Thoracic aorta (tissue), 2 donors: ENCODE measurements around the gene MBOAT1. TPM values are rescaled to one million over a fixed set of nuclear protein-coding genes. Genes with fewer than 3 reads are reported as not detected.

ENCODE experiments used
- ATAC-seq: fragments of 150-250 bp; one replicate; pipeline ENCODE4 v1.8.0; 2017; ENCODE audit warnings: low read depth; ENCODE audit not compliant: insufficient number of reproducible peaks, low FRiP score
- DNase-seq: peaks from one replicate; pipeline ENCODE4 v3.0.0-alpha.2; 2020; ENCODE audit warnings: low spot score
- H3K27ac ChIP-seq, 2 donors: fragments of 200-600 bp; sonication (generic); 1 replicate in 1 of 2; 2 replicates in 1 of 2; pipeline ENCODE4 v1.5.1; 2016; ENCODE audit warnings: mild to moderate bottlenecking in 2 of 2, moderate library complexity in 2 of 2
- H3K27me3 ChIP-seq: fragments of 200-600 bp; sonication (generic); replicated peaks from 2 replicates; pipeline ENCODE4 v1.6.0; 2016; ENCODE audit warnings: mild to moderate bottlenecking; ENCODE audit not compliant: insufficient read depth
- H3K36me3 ChIP-seq: fragments of 200-600 bp; sonication (generic); one replicate; pipeline ENCODE4 v1.5.1; 2016
- H3K4me1 ChIP-seq, 2 donors: fragments of 200-600 bp; sonication (generic); 1 replicate in 1 of 2; 2 replicates in 1 of 2; pipeline versions ENCODE4 v1.5.1 to v1.6.0; 2016; ENCODE audit warnings: low read depth in 2 of 2, mild to moderate bottlenecking in 1 of 2; ENCODE audit not compliant: control insufficient read depth in 1 of 2
- H3K4me3 ChIP-seq: fragments of 200-600 bp; sonication (generic); 2 replicates; pipeline ENCODE4 v1.5.1; 2016; ENCODE audit warnings: mild to moderate bottlenecking
- H3K9me3 ChIP-seq: fragments of 200-600 bp; sonication (generic); 2 replicates; pipeline ENCODE4 v1.5.1; 2016
- total RNA-seq, 2 donors: library from RNA; depleted of rRNA; stranded (reverse); fragments of >200 nt; gene quantifications; one replicate each; pipeline versions ENCODE4 v1.1.0 to v1.2.3, GENCODE V29; 2016
- TF ChIP-seq, protein P1 (sequence below): fragments of 200-600 bp; sonication (generic); IDR thresholded peaks from one replicate; pipeline ENCODE4 v1.5.1; 2019; ENCODE audit warnings: antibody characterized with exemption

The MBOAT1 gene
- total RNA-seq, 2 donors from 2014 or later, result 5.5 to 6.8 TPM

DNA sequence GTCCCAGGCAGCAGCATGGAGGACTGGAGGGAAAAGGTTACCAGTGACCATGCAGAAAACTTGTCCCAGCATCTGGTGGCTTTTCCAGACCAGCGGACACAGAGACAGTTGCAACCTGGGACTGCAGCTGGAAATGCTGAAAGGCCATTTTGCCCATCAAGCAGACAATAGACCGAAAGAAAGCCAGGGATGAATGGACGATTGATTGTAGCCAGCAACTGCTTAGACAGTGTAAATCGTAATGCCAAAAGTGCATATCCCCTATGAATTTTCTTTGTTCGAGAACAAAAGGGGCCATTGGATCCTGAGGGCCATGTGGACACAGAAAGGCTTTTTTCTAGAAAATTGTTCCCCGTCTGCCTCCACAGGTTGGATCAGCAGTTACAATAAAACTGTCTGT lies 115.7 kb downstream of the MBOAT1 start:
- no peak overlapping the region for H3K4me3 ChIP-seq
- DNase-seq (no peak), ATAC-seq (peak; percentile 16)
- no peaks in the 10 kb centered on the region for H3K27me3 ChIP-seq
- H3K9me3 ChIP-seq, result no peaks in the 10 kb centered on the region
- H3K27ac ChIP-seq, result no peak overlapping the region
- H3K36me3 ChIP-seq, result no peaks in the 10 kb centered on the region
- TF ChIP-seq, protein P1, sequence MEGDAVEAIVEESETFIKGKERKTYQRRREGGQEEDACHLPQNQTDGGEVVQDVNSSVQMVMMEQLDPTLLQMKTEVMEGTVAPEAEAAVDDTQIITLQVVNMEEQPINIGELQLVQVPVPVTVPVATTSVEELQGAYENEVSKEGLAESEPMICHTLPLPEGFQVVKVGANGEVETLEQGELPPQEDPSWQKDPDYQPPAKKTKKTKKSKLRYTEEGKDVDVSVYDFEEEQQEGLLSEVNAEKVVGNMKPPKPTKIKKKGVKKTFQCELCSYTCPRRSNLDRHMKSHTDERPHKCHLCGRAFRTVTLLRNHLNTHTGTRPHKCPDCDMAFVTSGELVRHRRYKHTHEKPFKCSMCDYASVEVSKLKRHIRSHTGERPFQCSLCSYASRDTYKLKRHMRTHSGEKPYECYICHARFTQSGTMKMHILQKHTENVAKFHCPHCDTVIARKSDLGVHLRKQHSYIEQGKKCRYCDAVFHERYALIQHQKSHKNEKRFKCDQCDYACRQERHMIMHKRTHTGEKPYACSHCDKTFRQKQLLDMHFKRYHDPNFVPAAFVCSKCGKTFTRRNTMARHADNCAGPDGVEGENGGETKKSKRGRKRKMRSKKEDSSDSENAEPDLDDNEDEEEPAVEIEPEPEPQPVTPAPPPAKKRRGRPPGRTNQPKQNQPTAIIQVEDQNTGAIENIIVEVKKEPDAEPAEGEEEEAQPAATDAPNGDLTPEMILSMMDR, result no peak
- peaks cover 0 to 10% of the 10 kb centered on the region in 2 donors for H3K4me1 ChIP-seq

GRCh38 chr6:20095436-20095835 lies 116.8 kb downstream of the MBOAT1 start:
- DNase-seq (no peak), ATAC-seq (no peak)
- no peaks in the 10 kb centered on the region for H3K27me3 ChIP-seq
- TF ChIP-seq, protein P1, result no peak
- no peak overlapping the region for H3K4me3 ChIP-seq
- peaks cover 0 to 10% of the 10 kb centered on the region in 2 donors for H3K4me1 ChIP-seq
- no peak overlapping the region for H3K27ac ChIP-seq
- no peaks in the 10 kb centered on the region for H3K36me3 ChIP-seq
- no peaks in the 10 kb centered on the region for H3K9me3 ChIP-seq

DNA sequence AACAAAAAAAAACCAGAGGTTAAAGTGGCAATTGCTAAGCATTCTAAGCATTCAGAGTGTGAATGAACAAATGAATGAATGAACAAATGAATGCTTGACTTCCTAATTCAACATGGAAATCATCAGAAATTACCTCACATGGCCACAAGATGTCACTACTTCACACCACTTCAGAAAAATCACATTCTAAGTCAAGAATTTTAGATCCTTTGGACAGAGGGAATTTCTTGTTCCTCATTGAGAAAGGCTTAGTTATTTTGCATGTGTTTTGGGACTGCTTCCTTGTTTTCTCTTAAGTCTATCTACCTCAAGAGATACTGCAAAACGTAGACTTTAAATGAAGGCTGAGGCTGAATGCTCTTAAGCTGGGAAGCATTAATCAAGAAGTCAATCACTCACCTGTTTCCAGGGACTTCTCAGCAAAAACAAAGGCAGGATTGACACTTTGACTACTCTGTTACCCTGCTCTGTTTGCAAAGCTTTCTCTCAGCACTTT lies 120.2 kb downstream of the MBOAT1 start:
- H3K27ac ChIP-seq, result no peak overlapping the region
- DNase-seq (no peak), ATAC-seq (no peak)
- no peak overlapping the region for H3K4me3 ChIP-seq
- no peaks in the 10 kb centered on the region for H3K4me1 ChIP-seq
- TF ChIP-seq, protein P1, result peak; percentile 78
- no peaks in the 10 kb centered on the region for H3K36me3 ChIP-seq
- H3K27me3 ChIP-seq, result no peaks in the 10 kb centered on the region
- H3K9me3 ChIP-seq, result no peaks in the 10 kb centered on the region

GRCh38 chr6:20086992-20087391 lies 125.3 kb downstream of the MBOAT1 start:
- H3K27ac ChIP-seq, result no peak overlapping the region
- TF ChIP-seq, protein P1, result no peak
- DNase-seq (no peak), ATAC-seq (no peak)
- H3K4me3 ChIP-seq, result no peak overlapping the region
- peaks cover 6% of the 10 kb centered on the region for H3K9me3 ChIP-seq
- H3K4me1 ChIP-seq, result no peaks in the 10 kb centered on the region
- no peaks in the 10 kb centered on the region for H3K36me3 ChIP-seq
- H3K27me3 ChIP-seq, result no peaks in the 10 kb centered on the region

GRCh38 chr6:20085817-20086216 lies 126.5 kb downstream of the MBOAT1 start:
- TF ChIP-seq, protein P1, result no peak
- Histone ChIP-seq H3K4me1 (no peaks in the 10 kb centered on the region), H3K27me3 (no peaks in the 10 kb centered on the region), H3K4me3 (no peak overlapping the region), H3K36me3 (no peaks in the 10 kb centered on the region), H3K9me3 (peaks cover 6% of the 10 kb centered on the region), H3K27ac (no peak overlapping the region)
- no peak for DNase-seq
- no peak for ATAC-seq
